ENCODE data around the gene MIGA2.

GRCh38 chr9:129081388-129081904, 45.0 kb downstream of the MIGA2 start:
- TF ChIP-seq, protein P1, sequence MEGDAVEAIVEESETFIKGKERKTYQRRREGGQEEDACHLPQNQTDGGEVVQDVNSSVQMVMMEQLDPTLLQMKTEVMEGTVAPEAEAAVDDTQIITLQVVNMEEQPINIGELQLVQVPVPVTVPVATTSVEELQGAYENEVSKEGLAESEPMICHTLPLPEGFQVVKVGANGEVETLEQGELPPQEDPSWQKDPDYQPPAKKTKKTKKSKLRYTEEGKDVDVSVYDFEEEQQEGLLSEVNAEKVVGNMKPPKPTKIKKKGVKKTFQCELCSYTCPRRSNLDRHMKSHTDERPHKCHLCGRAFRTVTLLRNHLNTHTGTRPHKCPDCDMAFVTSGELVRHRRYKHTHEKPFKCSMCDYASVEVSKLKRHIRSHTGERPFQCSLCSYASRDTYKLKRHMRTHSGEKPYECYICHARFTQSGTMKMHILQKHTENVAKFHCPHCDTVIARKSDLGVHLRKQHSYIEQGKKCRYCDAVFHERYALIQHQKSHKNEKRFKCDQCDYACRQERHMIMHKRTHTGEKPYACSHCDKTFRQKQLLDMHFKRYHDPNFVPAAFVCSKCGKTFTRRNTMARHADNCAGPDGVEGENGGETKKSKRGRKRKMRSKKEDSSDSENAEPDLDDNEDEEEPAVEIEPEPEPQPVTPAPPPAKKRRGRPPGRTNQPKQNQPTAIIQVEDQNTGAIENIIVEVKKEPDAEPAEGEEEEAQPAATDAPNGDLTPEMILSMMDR (IDR thresholded peaks at IDR 0.05; ENCODE audit: low read depth, low read length, missing input control): no peak
- no peak for TF ChIP-seq EGR1 (IDR thresholded peaks at IDR 0.05; ENCODE audit: low read depth in 2 of 2)
- TF ChIP-seq, protein P2, sequence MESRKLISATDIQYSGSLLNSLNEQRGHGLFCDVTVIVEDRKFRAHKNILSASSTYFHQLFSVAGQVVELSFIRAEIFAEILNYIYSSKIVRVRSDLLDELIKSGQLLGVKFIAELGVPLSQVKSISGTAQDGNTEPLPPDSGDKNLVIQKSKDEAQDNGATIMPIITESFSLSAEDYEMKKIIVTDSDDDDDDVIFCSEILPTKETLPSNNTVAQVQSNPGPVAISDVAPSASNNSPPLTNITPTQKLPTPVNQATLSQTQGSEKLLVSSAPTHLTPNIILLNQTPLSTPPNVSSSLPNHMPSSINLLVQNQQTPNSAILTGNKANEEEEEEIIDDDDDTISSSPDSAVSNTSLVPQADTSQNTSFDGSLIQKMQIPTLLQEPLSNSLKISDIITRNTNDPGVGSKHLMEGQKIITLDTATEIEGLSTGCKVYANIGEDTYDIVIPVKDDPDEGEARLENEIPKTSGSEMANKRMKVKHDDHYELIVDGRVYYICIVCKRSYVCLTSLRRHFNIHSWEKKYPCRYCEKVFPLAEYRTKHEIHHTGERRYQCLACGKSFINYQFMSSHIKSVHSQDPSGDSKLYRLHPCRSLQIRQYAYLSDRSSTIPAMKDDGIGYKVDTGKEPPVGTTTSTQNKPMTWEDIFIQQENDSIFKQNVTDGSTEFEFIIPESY (IDR thresholded peaks at IDR 0.05): no peak
- no peak for TF ChIP-seq FOXA1 (IDR thresholded peaks at IDR 0.05)
- no peak for TF ChIP-seq JUND (IDR thresholded peaks at IDR 0.05)
- TF ChIP-seq, protein P3, sequence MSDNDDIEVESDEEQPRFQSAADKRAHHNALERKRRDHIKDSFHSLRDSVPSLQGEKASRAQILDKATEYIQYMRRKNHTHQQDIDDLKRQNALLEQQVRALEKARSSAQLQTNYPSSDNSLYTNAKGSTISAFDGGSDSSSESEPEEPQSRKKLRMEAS (IDR thresholded peaks at IDR 0.05): no peak
- TF ChIP-seq SP1 (IDR thresholded peaks at IDR 0.05): no peak
- TF ChIP-seq REST (IDR thresholded peaks at IDR 0.05): no peak
